ENCODE results near the gene ATP5F1E. TPM values are rescaled to one million over a fixed set of nuclear protein-coding genes. Genes with fewer than 3 reads are reported as not detected.

Gene ATP5F1E
- total RNA-seq, 2 donors from 2014 or later, result 75.0 to 94.1 TPM

DNA sequence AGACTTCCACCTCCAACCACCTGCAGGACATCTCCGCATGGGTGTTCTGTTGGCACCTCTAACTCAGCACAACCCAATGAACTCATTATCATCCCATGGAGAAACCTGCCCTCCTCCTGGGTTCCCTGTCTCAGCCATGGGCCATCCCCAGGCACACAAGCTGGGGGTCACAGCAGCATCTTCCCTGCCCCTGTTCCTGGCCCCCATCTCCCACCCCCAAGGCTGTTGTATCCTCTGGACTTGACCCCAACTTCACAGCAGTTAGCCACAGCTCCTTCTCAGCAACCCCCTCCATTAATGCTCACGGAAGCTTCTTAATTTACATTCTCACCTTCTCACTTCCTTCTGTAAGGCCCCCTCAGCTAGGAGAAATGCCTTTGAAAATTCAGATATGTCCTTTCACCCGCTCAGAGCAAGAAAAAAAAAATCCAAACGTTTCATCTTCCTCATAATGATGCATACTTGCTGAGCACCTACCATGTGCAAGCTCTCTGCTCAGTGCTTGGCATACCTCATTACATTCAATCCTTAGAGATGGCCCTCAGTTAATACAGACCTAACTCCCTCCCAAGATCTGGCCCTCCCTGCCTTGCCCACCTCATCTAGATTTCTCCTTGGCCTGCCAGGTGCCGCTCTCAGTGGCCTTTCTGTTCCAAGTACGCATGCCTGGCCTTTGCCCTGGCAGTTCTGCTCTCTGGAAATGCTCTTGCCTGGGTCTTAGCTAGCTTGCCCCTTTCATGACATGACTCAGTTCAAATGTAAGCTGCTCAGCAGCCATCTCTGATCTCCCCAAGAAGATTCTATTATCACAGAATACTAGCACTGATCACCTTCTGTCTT is 53.6 kb downstream of the ATP5F1E start:
- Histone ChIP-seq H3K27me3 (no peaks in the 10 kb centered on the region), H3K36me3 (no peaks in the 10 kb centered on the region), H3K4me1 (no peaks in the 10 kb centered on the region), H3K9ac (ENCODE audit: low read depth in 2 of 2, low read length in 2 of 2) (no peak overlapping the region), H3K9me3 (no peaks in the 10 kb centered on the region), H3K4me3 (no peak overlapping the region), H3K27ac (no peak overlapping the region)
- intact Hi-C loops (cut with DNase I), result no loop called here
- DNase-seq, result no peak
- TF ChIP-seq, protein P1, sequence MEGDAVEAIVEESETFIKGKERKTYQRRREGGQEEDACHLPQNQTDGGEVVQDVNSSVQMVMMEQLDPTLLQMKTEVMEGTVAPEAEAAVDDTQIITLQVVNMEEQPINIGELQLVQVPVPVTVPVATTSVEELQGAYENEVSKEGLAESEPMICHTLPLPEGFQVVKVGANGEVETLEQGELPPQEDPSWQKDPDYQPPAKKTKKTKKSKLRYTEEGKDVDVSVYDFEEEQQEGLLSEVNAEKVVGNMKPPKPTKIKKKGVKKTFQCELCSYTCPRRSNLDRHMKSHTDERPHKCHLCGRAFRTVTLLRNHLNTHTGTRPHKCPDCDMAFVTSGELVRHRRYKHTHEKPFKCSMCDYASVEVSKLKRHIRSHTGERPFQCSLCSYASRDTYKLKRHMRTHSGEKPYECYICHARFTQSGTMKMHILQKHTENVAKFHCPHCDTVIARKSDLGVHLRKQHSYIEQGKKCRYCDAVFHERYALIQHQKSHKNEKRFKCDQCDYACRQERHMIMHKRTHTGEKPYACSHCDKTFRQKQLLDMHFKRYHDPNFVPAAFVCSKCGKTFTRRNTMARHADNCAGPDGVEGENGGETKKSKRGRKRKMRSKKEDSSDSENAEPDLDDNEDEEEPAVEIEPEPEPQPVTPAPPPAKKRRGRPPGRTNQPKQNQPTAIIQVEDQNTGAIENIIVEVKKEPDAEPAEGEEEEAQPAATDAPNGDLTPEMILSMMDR (IDR thresholded peaks at IDR 0.05), result no peak

GRCh38 chr20:58976061-58976730 is 55.9 kb downstream of the ATP5F1E start:
- Histone ChIP-seq H3K4me1 (no peaks in the 10 kb centered on the region), H3K36me3 (no peaks in the 10 kb centered on the region), H3K9ac (ENCODE audit: low read depth in 2 of 2, low read length in 2 of 2) (no peak overlapping the region), H3K9me3 (no peaks in the 10 kb centered on the region), H3K27ac (no peak overlapping the region), H3K4me3 (no peak overlapping the region), H3K27me3 (no peaks in the 10 kb centered on the region)
- DNase-seq, result no peak
- TF ChIP-seq, protein P1 (IDR thresholded peaks at IDR 0.05), result no peak
- intact Hi-C loops (cut with DNase I), result no loop called here

Other genes with a start within 250 kb of the ATP5F1E start
- 1 to 10 TPM in 1 of 2 donors, under 1 TPM in 1; 0.88 to 1.7 TPM for gene GNAS-AS1, start 181.4 kb downstream of the ATP5F1E start, total RNA-seq
- 100 to 1,000 TPM; 683 to 715 TPM for gene GNAS, start 179.6 kb downstream of the ATP5F1E start, total RNA-seq
- 10 to 100 TPM; 47.1 to 64.4 TPM for gene NELFCD, start 51.1 kb downstream of the ATP5F1E start, total RNA-seq
- 100 to 1,000 TPM; 274 to 303 TPM for gene CTSZ, start 25.1 kb downstream of the ATP5F1E start, total RNA-seq
- not detected for gene TUBB1, start 12.9 kb downstream of the ATP5F1E start, total RNA-seq
- gene PRELID3B, start 10.5 kb upstream of the ATP5F1E start, total RNA-seq, result 100 to 1,000 TPM; 138 to 141 TPM
- gene ZNF831, start 131.5 kb upstream of the ATP5F1E start, total RNA-seq, result under 1 TPM; 0.20 to 0.27 TPM

All from colonic mucosa (tissue), 4 donors.